Testis (tissue), 2 donors: Measurements from ENCODE around the gene SH3RF1.

Source experiments
- CTCF ChIP-seq, 3 experiments: fragments of 450-650 bp in 2 of 3; fragments of 200-600 bp in 1 of 3; sonication (generic) in 1 of 3; IDR thresholded peaks; one replicate each; pipeline ENCODE4 v1.5.1; 2016 to 2019; ENCODE audit warnings: antibody characterized with exemption in 3 of 3, mild to moderate bottlenecking in 2 of 3, moderate library complexity in 1 of 3
- POLR2A ChIP-seq: fragments of 450-650 bp; IDR thresholded peaks from one replicate; pipeline ENCODE4 v1.6.1; 2017; ENCODE audit warnings: antibody characterized with exemption, mild to moderate bottlenecking, moderate library complexity

GRCh38 chr4:169220447-169220846, 50.3 kb downstream of the SH3RF1 start:
- no peak for TF ChIP-seq CTCF (IDR thresholded peaks at IDR 0.05)
- TF ChIP-seq POLR2A, result no peak
